CD4-positive, alpha-beta T cell treated with Interleukin-6 at 100 ng/mL for 8 hours (primary cell): Measurements from ENCODE around the gene MBOAT1.

Source experiments
- DNase-seq: peaks from one replicate; pipeline ENCODE4 v3.0.0-alpha.2; 2020; ENCODE audit warnings: mixed read lengths, low spot score

MBOAT1 gene

GRCh38 chr6:20099156-20099555 lies 113.1 kb downstream of the MBOAT1 start:
- DNase-seq: no peak

- DNase-seq: no peak
These were observed 113.9 kb downstream of the MBOAT1 start for GRCh38 chr6:20098267-20098876.

GRCh38 chr6:20096536-20096935 lies 115.7 kb downstream of the MBOAT1 start:
- DNase-seq: no peak

- DNase-seq: no peak
These were observed 116.8 kb downstream of the MBOAT1 start for GRCh38 chr6:20095436-20095835.

GRCh38 chr6:20092071-20092566 lies 120.2 kb downstream of the MBOAT1 start:
- no peak for DNase-seq

- DNase-seq: no peak
These were observed 125.3 kb downstream of the MBOAT1 start for GRCh38 chr6:20086992-20087391.

- no peak for DNase-seq
These were observed 126.5 kb downstream of the MBOAT1 start for GRCh38 chr6:20085817-20086216.

GRCh38 chr6:20084411-20084810 lies 127.9 kb downstream of the MBOAT1 start:
- no peak for DNase-seq

GRCh38 chr6:20071998-20072397 lies 140.3 kb downstream of the MBOAT1 start:
- no peak for DNase-seq

GRCh38 chr6:20070047-20070446 lies 142.2 kb downstream of the MBOAT1 start:
- DNase-seq: no peak

- DNase-seq: no peak
These were observed 143.2 kb downstream of the MBOAT1 start for GRCh38 chr6:20069021-20069522.

GRCh38 chr6:20068421-20068988 lies 143.8 kb downstream of the MBOAT1 start:
- DNase-seq: no peak

- DNase-seq: no peak
These were observed 150.3 kb downstream of the MBOAT1 start for GRCh38 chr6:20061952-20062351.

GRCh38 chr6:20060252-20060651 lies 152.0 kb downstream of the MBOAT1 start:
- DNase-seq: no peak

- no peak for DNase-seq
These were observed 153.4 kb downstream of the MBOAT1 start for GRCh38 chr6:20058912-20059311.

GRCh38 chr6:20058121-20058905 lies 154.0 kb downstream of the MBOAT1 start:
- DNase-seq: no peak

GRCh38 chr6:20056350-20056992 lies 155.8 kb downstream of the MBOAT1 start:
- DNase-seq: no peak

GRCh38 chr6:20055916-20056315 lies 156.4 kb downstream of the MBOAT1 start:
- no peak for DNase-seq
